ENCODE measurements around the gene CASP14.
"Not testable (repeated sequence)": the region's sequence is repeated elsewhere in the genome, so short reads cannot be mapped to it uniquely, and the experiment has no call there.

Gene CASP14

GRCh38 chr19:15042003-15042402 is 7.3 kb upstream of the CASP14 start:
- H3K27ac ChIP-seq = no peak overlapping the region
- TF ChIP-seq CTCF (conservative IDR thresholded peaks at IDR 0.05) = no peak

DNA sequence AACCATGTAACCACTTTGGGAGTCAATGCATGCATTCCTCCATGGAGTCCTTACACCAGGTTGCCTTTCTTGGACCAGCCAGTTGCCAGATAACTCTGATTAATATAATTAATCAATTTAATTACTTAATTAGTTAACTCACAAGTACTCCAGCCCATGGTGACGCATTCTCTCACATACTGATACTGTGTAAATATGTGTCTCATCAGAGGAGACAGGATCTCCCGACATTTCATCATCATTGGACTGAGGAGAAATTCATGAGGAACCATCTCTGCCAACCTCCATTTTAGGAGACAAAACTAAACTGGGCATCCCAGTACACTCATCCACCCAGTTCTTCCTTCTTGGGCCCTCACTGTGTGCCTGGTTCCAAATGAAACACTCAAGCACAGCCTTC is 6.5 kb upstream of the CASP14 start:
- no peak for TF ChIP-seq CTCF (conservative IDR thresholded peaks at IDR 0.05)
- no peak overlapping the region for H3K27ac ChIP-seq

- no peak overlapping the region for H3K27ac ChIP-seq
- TF ChIP-seq CTCF (conservative IDR thresholded peaks at IDR 0.05) = no peak
These were observed 3.8 kb upstream of the CASP14 start for GRCh38 chr19:15045506-15045905.

DNA sequence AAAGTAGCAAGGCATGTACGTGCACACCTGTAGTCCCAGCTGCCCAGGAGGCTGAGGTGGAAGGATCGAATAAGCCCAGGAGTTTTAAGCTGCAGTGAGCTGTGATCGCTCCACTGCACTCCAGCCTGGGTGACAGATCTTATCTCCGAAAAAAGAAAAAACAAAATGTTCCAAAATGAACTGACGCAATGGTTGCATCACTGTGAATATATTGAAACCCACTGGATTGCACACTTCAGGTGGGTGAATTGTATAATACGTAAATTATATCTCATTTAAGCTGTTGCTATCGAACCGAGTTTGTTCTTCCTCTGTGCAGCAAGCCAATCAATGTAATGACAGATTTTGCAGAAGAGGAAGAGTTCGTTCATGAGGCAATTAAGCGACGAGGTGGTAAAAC is 1.6 kb upstream of the CASP14 start:
- TF ChIP-seq CTCF (conservative IDR thresholded peaks at IDR 0.05) = no peak
- H3K27ac ChIP-seq = no peak overlapping the region

- TF ChIP-seq CTCF (conservative IDR thresholded peaks at IDR 0.05) = no peak
These were observed 1.2 kb upstream of the CASP14 start for GRCh38 chr19:15048128-15048527.

DNA sequence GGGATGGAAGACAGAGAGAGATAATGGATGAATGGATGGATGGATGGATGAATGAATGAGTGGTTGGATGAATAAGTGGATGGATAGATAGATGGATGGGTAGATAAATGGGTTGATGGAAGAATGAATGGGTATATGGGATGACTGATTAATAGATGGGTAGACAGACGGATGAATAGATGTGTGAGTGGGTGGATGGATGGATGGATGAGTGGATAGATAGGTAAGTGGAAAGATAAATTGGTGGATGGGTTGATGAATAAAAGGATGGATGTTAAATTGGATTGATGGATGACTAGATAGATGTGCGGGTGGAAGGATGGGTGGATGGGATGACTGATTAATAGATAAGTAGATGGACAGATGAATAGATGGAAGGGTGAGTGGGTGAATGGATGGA is 1.4 kb downstream of the CASP14 start:
- no peak overlapping the region for H3K27ac ChIP-seq
- no peak for TF ChIP-seq CTCF (conservative IDR thresholded peaks at IDR 0.05)

More at GRCh38 chr19:15048128-15048527, 1.2 kb upstream of the CASP14 start:
- no peak overlapping the region for H3K27ac ChIP-seq

- H3K27ac ChIP-seq = no peak overlapping the region
These were observed 12.8 kb downstream of the CASP14 start for GRCh38 chr19:15062036-15062435.

GRCh38 chr19:15070386-15070785 is 21.1 kb downstream of the CASP14 start:
- H3K27ac ChIP-seq = not testable (repeated sequence)

More at GRCh38 chr19:15062036-15062435, 12.8 kb downstream of the CASP14 start:
- TF ChIP-seq CTCF (conservative IDR thresholded peaks at IDR 0.05) = no peak
